ENCODE measurements around the gene DPM1.

- TF ChIP-seq POLR2A (IDR thresholded peaks at IDR 0.05): no peak
- TF ChIP-seq CTCF (IDR thresholded peaks at IDR 0.05): no peak
Measured at GRCh38 chr20:50928469-50928868, 29.9 kb downstream of the DPM1 start.
